Activated T-cell treated with anti-CD3 and anti-CD28 coated beads, Interleukin-2, amount 50 U/mL, for 24 hours (primary cell): ENCODE data around the gene PYDC1.
A peak's percentile ranks its signal among the peaks of the same experiment; 100 is the strongest.
"Not testable (repeated sequence)": the region's sequence is repeated elsewhere in the genome, so short reads cannot be mapped to it uniquely, and the experiment has no call there.

ENCODE experiments used
- DNase-seq: peaks from one replicate; pipeline ENCODE4 v3.0.0-alpha.2; 2020
- H3K27ac Mint-ChIP-seq: 2 replicates; pipeline ENCODE4 v1.8.0; 2020; ENCODE audit warnings: mild to moderate bottlenecking, mixed read lengths
- H3K27me3 Mint-ChIP-seq: 2 replicates; pipeline ENCODE4 v1.8.0; 2020; ENCODE audit warnings: mixed read lengths
- H3K36me3 Mint-ChIP-seq: 2 replicates; pipeline ENCODE4 v1.8.0; 2020; ENCODE audit warnings: low read depth, mixed read lengths
- H3K4me1 Mint-ChIP-seq: 2 replicates; pipeline ENCODE4 v1.8.0; 2020; ENCODE audit warnings: low read depth, mixed read lengths
- H3K4me3 Mint-ChIP-seq: 2 replicates; pipeline ENCODE4 v1.8.0; 2020; ENCODE audit warnings: mild to moderate bottlenecking, moderate library complexity, mixed read lengths
- H3K9me3 Mint-ChIP-seq: 2 replicates; pipeline ENCODE4 v1.8.0; 2020; ENCODE audit warnings: mixed read lengths

Gene PYDC1

DNA sequence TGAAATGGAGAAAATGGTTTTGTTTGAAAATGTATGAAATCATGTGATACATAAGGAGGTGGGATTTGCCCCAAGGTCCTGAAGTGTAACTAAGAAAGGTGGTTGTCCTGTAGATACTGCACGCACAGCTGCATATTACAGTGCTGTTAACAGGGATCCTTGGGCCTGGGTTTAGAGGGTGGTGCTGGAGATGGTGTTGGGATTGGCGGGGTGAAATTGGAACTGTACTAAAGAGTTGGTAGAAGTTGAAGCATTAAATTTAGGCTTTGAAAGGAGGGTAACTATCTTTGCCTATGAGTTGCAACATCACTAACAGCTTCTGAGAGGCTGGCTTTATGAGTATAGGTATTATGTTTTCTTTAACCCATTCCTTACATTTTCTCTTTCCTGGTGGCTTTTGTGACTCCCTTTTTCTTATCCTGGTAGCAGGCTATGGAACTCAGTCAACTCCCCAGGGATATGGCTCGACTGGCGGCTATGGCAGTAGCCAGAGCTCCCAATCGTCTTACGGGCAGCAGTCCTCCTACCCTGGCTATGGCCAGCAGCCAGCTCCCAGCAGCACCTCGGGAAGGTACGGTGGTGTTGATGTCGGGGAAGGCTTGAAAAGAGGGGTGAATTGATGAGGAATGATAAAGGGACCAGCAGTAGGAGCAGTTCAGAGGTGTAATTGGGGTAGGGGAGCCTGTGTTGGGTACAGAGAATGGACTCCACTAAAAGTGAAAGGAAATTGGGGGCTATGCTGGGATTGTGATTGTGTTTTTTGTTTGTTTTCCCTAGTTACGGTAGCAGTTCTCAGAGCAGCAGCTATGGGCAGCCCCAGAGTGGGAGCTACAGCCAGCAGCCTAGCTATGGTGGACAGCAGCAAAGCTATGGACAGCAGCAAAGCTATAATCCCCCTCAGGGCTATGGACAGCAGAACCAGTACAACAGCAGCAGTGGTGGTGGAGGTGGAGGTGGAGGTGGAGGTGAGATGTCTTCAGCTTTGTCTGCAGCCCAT lies 33.2 kb downstream of the PYDC1 start:
- Mint-ChIP-seq H3K27me3 (no peaks in the 10 kb centered on the region), H3K27ac (peak overlapping the region; percentile 100), H3K36me3 (peaks cover 91% of the 10 kb centered on the region), H3K9me3 (no peaks in the 10 kb centered on the region), H3K4me3 (peak overlapping the region; percentile 96), H3K4me1 (peaks cover 74% of the 10 kb centered on the region)
- no peak for DNase-seq

DNA sequence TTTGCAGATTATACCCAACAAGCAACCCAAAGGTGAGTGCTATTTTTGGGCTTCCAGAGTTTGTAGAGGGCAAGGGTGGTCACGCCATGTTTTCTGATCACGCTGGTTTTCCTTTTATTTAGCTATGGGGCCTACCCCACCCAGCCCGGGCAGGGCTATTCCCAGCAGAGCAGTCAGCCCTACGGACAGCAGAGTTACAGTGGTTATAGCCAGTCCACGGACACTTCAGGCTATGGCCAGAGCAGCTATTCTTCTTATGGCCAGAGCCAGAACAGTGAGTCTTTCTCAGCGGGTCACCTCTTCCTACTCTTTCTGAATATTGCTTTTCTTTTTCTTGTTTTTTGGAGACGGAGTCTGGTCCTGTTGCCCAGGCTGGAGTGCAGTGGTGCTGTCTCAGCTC lies 34.5 kb downstream of the PYDC1 start:
- Mint-ChIP-seq H3K36me3 (peaks cover 77% of the 10 kb centered on the region), H3K27me3 (no peaks in the 10 kb centered on the region), H3K4me3 (peak overlapping the region; percentile 96), H3K9me3 (no peaks in the 10 kb centered on the region), H3K27ac (peak overlapping the region; percentile 100), H3K4me1 (peaks cover 70% of the 10 kb centered on the region)
- no peak for DNase-seq

GRCh38 chr16:31181102-31181830 lies 35.7 kb downstream of the PYDC1 start:
- H3K36me3 Mint-ChIP-seq: peaks cover 66% of the 10 kb centered on the region

DNA sequence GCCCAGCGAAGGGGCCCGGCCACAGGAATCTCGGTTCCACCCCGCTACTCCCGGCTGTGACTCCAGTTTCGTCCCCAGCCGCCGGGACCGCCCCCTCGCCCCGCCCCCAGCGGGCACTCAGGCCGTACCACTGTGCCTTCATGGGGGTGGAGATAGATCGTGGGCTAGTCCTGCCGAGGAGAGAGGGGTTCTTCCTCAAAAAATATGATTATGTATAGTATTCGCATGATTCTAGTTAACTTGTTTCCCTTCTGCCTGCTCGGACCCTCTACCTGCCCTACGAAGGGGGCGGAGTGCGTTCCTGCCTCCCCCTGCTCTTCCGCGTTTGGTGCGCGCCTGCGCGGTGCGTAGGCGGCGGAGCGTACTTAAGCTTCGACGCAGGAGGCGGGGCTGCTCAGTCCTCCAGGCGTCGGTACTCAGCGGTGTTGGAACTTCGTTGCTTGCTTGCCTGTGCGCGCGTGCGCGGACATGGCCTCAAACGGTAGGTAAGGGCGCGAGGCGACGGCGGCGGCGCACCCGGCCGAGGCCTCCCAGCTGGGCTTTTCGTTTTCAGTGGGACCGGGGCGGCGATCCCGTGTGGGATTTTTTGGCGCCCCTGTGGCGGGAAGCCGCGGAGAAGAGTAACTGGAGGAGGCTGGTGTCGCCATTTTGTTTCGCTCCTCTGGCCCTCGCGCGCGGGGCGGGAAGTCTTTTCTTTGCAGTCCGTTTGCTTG lies 37.0 kb downstream of the PYDC1 start, which contains the start of gene FUS:
Gene FUS (plus strand): TSS at position 393 of the 713 bp plus-strand sequence. CDS start 76 bp downstream, at position 469.
- H3K27me3 Mint-ChIP-seq: no peaks in the 10 kb centered on the region
- peaks cover 55% of the 10 kb centered on the region for H3K4me1 Mint-ChIP-seq
- H3K4me3 Mint-ChIP-seq: peak within 1 kb of the TSS; percentile 96
- DNase-seq: peak; percentile 95
- no peaks in the 10 kb centered on the region for H3K9me3 Mint-ChIP-seq
- peaks cover 53% of the 10 kb centered on the region for H3K36me3 Mint-ChIP-seq
- H3K27ac Mint-ChIP-seq: peak within 1 kb of the TSS; percentile 100

More at GRCh38 chr16:31181102-31181830, 35.7 kb downstream of the PYDC1 start:
- peak overlapping the region; percentile 100 for H3K27ac Mint-ChIP-seq
- peaks cover 67% of the 10 kb centered on the region for H3K4me1 Mint-ChIP-seq
- no peaks in the 10 kb centered on the region for H3K27me3 Mint-ChIP-seq
- H3K4me3 Mint-ChIP-seq: peak overlapping the region; percentile 96
- peak; percentile 64 for DNase-seq
- H3K9me3 Mint-ChIP-seq: no peaks in the 10 kb centered on the region

DNA sequence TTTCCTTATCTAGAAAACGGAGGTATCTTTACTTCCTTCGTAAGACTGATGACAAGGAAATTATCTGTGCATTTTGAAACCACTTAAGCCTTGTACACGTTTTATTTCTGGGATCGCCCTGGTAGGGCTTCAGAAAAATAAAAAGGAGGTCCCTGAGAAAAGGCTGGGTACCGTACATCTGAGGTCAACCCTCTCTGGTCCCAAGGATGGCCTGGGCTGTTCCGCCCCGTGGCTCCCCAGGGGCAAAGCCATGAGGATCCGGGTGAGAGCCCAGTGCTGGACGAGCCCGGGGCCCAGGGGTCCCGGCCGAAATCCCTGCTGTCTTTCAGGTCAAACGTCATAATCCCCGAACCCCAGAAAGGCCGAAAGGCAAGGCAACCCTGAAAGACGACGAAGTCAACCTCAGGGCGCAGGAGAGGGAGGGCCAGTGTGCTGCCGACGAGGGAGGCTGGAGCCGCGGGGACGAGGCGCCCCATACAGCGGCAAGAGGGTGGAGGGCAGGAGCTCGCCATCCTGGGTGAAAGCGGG lies 37.7 kb downstream of the PYDC1 start:
- peaks cover 51% of the 10 kb centered on the region for H3K4me1 Mint-ChIP-seq
- peak overlapping the region; percentile 96 for H3K4me3 Mint-ChIP-seq
- H3K27me3 Mint-ChIP-seq: no peaks in the 10 kb centered on the region
- H3K9me3 Mint-ChIP-seq: no peaks in the 10 kb centered on the region
- no peak for DNase-seq
- H3K36me3 Mint-ChIP-seq: peaks cover 46% of the 10 kb centered on the region
- H3K27ac Mint-ChIP-seq: peak overlapping the region; percentile 100

GRCh38 chr16:31177136-31177535 lies 39.8 kb downstream of the PYDC1 start:
- H3K4me1 Mint-ChIP-seq: peaks cover 30% of the 10 kb centered on the region
- H3K36me3 Mint-ChIP-seq: peaks cover 25% of the 10 kb centered on the region
- H3K27ac Mint-ChIP-seq: peak overlapping the region; percentile 81
- H3K9me3 Mint-ChIP-seq: no peaks in the 10 kb centered on the region
- H3K4me3 Mint-ChIP-seq: peak overlapping the region; percentile 32
- no peaks in the 10 kb centered on the region for H3K27me3 Mint-ChIP-seq
- peak; percentile 56 for DNase-seq

DNA sequence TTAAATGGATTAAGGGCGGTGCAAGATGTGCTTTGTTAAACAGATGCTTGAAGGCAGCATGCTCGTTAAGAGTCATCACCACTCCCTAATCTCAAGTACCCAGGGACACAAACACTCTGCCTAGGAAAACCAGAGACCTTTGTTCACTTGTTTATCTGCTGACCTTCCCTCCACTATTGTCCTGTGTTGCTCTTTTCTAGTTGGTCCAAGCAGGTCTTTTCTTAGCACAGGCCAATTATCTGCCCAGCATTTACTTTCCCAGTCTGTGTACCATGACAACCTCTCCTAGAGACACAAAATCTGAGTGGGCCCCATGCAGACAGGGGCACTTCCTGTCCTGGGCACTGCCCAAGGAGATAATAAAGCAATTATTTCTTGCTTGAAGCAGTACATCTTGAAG lies 46.9 kb downstream of the PYDC1 start:
- not testable (repeated sequence) for DNase-seq, H3K27ac Mint-ChIP-seq, H3K4me3 Mint-ChIP-seq, H3K9me3 Mint-ChIP-seq, H3K36me3 Mint-ChIP-seq, H3K27me3 Mint-ChIP-seq, H3K4me1 Mint-ChIP-seq

DNA sequence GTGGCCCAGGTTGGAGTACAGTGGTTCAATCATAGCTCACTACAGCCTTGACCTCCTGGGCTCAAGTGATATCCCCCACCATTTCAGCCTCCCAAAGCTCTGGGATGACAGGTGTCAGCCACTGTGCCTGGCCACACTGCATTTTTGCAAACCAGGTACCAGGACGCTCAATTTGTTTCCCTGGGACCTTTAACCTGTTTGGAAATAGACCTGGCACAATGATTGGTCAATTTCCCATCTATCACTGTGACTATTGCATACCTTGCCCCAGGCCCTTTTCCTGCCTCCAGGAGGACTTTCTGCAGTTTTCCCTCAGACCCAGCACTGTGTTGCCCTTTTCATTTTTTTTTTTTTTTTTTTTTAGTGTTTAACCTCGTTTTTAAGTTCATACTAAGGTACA lies 48.1 kb downstream of the PYDC1 start:
- no peaks in the 10 kb centered on the region for H3K36me3 Mint-ChIP-seq
- no peak overlapping the region for H3K4me3 Mint-ChIP-seq
- H3K9me3 Mint-ChIP-seq: no peaks in the 10 kb centered on the region
- no peak for DNase-seq
- no peak overlapping the region for H3K27ac Mint-ChIP-seq
- H3K27me3 Mint-ChIP-seq: no peaks in the 10 kb centered on the region
- H3K4me1 Mint-ChIP-seq: no peaks in the 10 kb centered on the region

GRCh38 chr16:31167315-31167714 lies 49.6 kb downstream of the PYDC1 start:
- no peak overlapping the region for H3K4me3 Mint-ChIP-seq
- no peaks in the 10 kb centered on the region for H3K27me3 Mint-ChIP-seq
- DNase-seq: no peak
- H3K36me3 Mint-ChIP-seq: no peaks in the 10 kb centered on the region
- no peaks in the 10 kb centered on the region for H3K9me3 Mint-ChIP-seq
- no peak overlapping the region for H3K27ac Mint-ChIP-seq
- no peaks in the 10 kb centered on the region for H3K4me1 Mint-ChIP-seq
